Panc1 (cell line): ENCODE measurements around the gene SMAD3. TPM values are rescaled to one million over a fixed set of nuclear protein-coding genes. Genes with fewer than 3 reads are reported as not detected.

Experiments used
- ATAC-seq: fragments of 200-7000 bp; cut with Tn5 transposase; 2 replicates; pipeline ENCODE4 v1.9.1; 2020; ENCODE audit warnings: mild to moderate bottlenecking, moderate library complexity
- BruUV-seq: library from RNA; stranded (reverse); fragments of 400-500 nt; replicated peaks from 2 replicates; lab custom pipeline; 2021; lab: Mats Ljungman, UMichigan
- CTCF ChIA-PET: fragments of 300-600 bp; sonication (Branson Sonifier 250); formaldehyde crosslinking; loops from one replicate; lab custom pipeline; 2022; ENCODE audit warnings: antibody characterized with exemption; lab: Charles Lee
- POLR2A ChIA-PET: fragments of 300-600 bp; sonication (Branson Sonifier 250); formaldehyde crosslinking; loops from one replicate; lab custom pipeline; 2022; ENCODE audit warnings: antibody characterized with exemption; lab: Charles Lee
- DNase-seq: peaks from one replicate; pipeline ENCODE4 v3.0.0-alpha.2; 2010; ENCODE audit warnings: low read depth, low spot score
- H3K27ac ChIP-seq: 2 replicates; pipeline ENCODE4 v1.5.1; 2011; ENCODE audit warnings: mild to moderate bottlenecking, low read length, inconsistent platforms
- H3K27me3 ChIP-seq: fragments of 200-500 bp; sonication (Bioruptor generic); 2 replicates; pipeline ENCODE4 v1.6.0; 2014; ENCODE audit warnings: low read length, inconsistent platforms; ENCODE audit not compliant: control insufficient read depth, insufficient read depth
- H3K36me3 ChIP-seq: fragments of 200-500 bp; sonication (Bioruptor generic); 2 replicates; pipeline ENCODE4 v1.5.1; 2014; ENCODE audit warnings: inconsistent platforms, mild to moderate bottlenecking, low read length, moderate library complexity; ENCODE audit not compliant: control insufficient read depth, insufficient read depth
- H3K4me1 ChIP-seq: 2 replicates; pipeline ENCODE4 v1.5.1; 2011; ENCODE audit warnings: inconsistent platforms, mild to moderate bottlenecking, low read length, moderate library complexity; ENCODE audit not compliant: control insufficient read depth, insufficient read depth
- H3K4me3 ChIP-seq, 2 experiments: 2 replicates each; pipeline ENCODE4 v1.5.1; 2011 to 2012; ENCODE audit warnings: low read depth in 2 of 2, low read length in 2 of 2, mild to moderate bottlenecking in 2 of 2, inconsistent platforms in 1 of 2, moderate library complexity in 1 of 2
- H3K9me3 ChIP-seq: fragments of 200-500 bp; sonication (Bioruptor generic); 2 replicates; pipeline ENCODE4 v1.5.1; 2014; ENCODE audit warnings: low read depth, mild to moderate bottlenecking, inconsistent platforms, low read length, moderate library complexity; ENCODE audit not compliant: control insufficient read depth, insufficient read depth
- CTCF ChIP-seq: fragments of 450-650 bp; IDR thresholded peaks from 2 replicates; pipeline ENCODE4 v1.5.1; 2017; ENCODE audit warnings: mild to moderate bottlenecking
- POLR2AphosphoS5 ChIP-seq: IDR thresholded peaks from 2 replicates; pipeline ENCODE4 v1.6.1; 2012; ENCODE audit warnings: mild to moderate bottlenecking, low read depth, low read length, moderate library complexity
- REST ChIP-seq, 2 experiments: IDR thresholded peaks; 2 replicates each; pipeline ENCODE4 v1.6.1; 2011 to 2012; ENCODE audit warnings: low read depth in 2 of 2, control low read depth in 1 of 2, low read length in 1 of 2, mild to moderate bottlenecking in 1 of 2, moderate library complexity in 1 of 2; ENCODE audit not compliant: insufficient read depth in 1 of 2
- SIN3A ChIP-seq: IDR thresholded peaks from 2 replicates; pipeline ENCODE4 v1.6.1; 2012; ENCODE audit warnings: low read depth, mild to moderate bottlenecking, low read length, moderate library complexity, borderline replicate concordance; ENCODE audit not compliant: insufficient read depth
- TCF7L2 ChIP-seq: IDR thresholded peaks from 2 replicates; pipeline ENCODE4 v1.6.1; 2011; ENCODE audit warnings: mild to moderate bottlenecking, low read depth, low read length, inconsistent platforms
- in situ Hi-C: cut with HindIII; loops from 2 replicates; pipeline ENCODE4 v1.10.0; 2016; ENCODE audit warnings: low sequenced_read_pairs, low pct_unique_long_range_greater_than_20kb
- intact Hi-C: fragments of 100-400 bp; cut with micrococcal nuclease; formaldehyde crosslinking; loops from one replicate; pipeline ENCODE4 v1.10.0; 2022; ENCODE audit not compliant: unreplicated experiment
- total RNA-seq: library from RNA; stranded (reverse); gene quantifications from one replicate; pipeline ENCODE4 v1.2.1, GENCODE V29; 2021; ENCODE audit not compliant: unreplicated experiment

Gene SMAD3
- total RNA-seq, 1 experiment from 2014 or later = 394 TPM

- TF ChIP-seq REST (IDR thresholded peaks at IDR 0.05; ENCODE audit: insufficient read depth in 1 of 2, low read depth in 2 of 2, low read length in 1 of 2) = no peak
- TF ChIP-seq CTCF = no peak
- TF ChIP-seq TCF7L2 = no peak; the same call in 1 of the 2 replicates
- TF ChIP-seq SIN3A = no peak
- TF ChIP-seq POLR2AphosphoS5 = no peak
- in situ Hi-C loops = no loop called here
- ChIA-PET POLR2A (interaction anchor here (1.3 kb wide), 1 partner anchor 28 kb away, joined by 5 read pairs; the partner anchor contains the start of gene SMAD3), CTCF (no interaction called here)
- H3K9me3 ChIP-seq = no peaks in the 10 kb centered on the region
- ATAC-seq (no peak), DNase-seq (no peak)
- no peak overlapping the region for H3K27ac ChIP-seq
- H3K4me1 ChIP-seq = peaks cover 8% of the 10 kb centered on the region
- H3K27me3 ChIP-seq = no peaks in the 10 kb centered on the region
- no peaks in the 10 kb centered on the region for H3K36me3 ChIP-seq
- no peak overlapping the region for H3K4me3 ChIP-seq
- intact Hi-C loops = no loop called here
- BruUV-seq = no TSS peak
These were observed 27.7 kb upstream of the SMAD3 start for GRCh38 chr15:67037694-67038093.

- in situ Hi-C loops (no loop called here), intact Hi-C loops (no loop called here)
- H3K36me3 ChIP-seq = no peaks in the 10 kb centered on the region
- TF ChIP-seq TCF7L2 (0 out of 2 replicates have a peak, but pooled peaks have one; percentile 34), CTCF (no peak)
- H3K27ac ChIP-seq = no peak overlapping the region
- H3K9me3 ChIP-seq = no peaks in the 10 kb centered on the region
- no peak overlapping the region for H3K4me3 ChIP-seq
- H3K4me1 ChIP-seq = peaks cover 8% of the 10 kb centered on the region
- no peak for DNase-seq
- BruUV-seq = no TSS peak
- H3K27me3 ChIP-seq = no peaks in the 10 kb centered on the region
- ATAC-seq = no peak
- ChIA-PET CTCF (no interaction called here), POLR2A (interaction anchor here (1.0 kb wide), 1 partner anchor 12 kb away, joined by 5 read pairs; no protein-coding TSS in a partner anchor)
These were observed 26.7 kb upstream of the SMAD3 start for GRCh38 chr15:67038736-67039135.
